DMS53 (cell line): ENCODE results near the gene MYO7A.

Source experiments
- DNase-seq: peaks from one replicate; lab custom pipeline; 2025; lab: John Stamatoyannopoulos, UW

The MYO7A gene

DNA sequence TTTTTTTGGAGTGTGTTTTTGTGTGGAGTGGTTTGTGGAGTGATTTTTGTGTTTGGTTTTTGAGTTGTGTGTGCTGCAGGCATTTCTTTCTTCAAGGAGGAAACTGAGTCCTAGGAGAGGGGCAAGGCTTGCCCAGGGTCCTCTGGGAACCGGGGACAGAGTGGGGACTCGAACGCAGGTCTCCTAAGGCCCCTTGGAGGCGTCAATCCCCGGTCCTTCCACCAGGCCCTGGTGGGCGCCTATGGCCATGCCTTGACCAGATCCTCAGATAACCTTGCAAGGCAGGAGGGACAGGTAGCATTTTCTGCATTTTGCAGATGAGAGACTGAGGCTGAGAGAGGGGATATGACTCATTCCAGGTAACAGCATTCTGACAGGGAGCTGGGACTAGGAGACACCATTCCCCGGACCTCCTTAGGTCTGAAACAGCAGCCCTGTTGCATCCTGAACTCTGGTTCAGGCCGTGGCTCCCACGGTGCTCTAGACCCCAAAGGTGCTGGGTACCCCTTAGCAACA, 39.1 kb downstream of the MYO7A start:
- DNase-seq, result no peak

DNA sequence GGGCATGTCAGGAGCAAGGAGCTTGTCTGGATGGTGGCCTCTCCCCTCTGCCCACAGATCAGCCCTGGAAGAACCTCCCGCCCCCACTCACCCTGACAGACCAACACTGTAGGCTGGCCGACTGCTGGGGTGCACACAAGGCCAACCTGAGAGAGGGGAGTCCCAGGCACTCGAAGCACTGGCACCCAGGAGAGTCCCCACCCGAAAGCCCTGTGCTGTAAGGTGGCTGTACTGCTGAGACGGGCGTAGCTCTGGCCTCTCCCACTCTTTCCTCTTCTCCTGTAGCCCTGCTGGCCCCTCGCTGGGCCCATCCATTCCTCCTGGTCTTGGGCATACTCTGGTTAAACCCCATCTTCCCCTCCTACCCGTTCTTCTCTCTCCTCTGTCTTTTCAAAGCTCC, 39.7 kb downstream of the MYO7A start:
- no peak for DNase-seq

DNA sequence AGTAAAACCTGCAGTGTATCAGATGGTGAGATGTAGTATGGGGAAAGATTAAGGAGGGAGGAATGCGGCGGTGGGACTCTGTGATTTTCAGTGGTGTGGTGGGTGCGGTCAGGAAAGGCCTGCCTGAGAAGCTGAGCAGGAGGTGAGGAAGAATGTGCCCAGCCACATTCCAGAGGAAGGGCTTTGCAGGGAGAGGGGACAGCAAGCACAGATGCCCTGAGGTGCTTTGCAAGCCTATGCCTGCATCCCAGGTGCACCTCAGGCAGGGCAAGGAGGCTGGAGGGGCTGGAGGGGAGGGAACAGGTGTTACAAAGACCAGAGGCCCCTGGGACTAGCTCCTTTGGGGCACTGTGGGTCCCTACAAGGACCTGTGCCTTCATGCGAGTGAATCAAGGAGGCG, 42.1 kb downstream of the MYO7A start:
- DNase-seq, result no peak

DNA sequence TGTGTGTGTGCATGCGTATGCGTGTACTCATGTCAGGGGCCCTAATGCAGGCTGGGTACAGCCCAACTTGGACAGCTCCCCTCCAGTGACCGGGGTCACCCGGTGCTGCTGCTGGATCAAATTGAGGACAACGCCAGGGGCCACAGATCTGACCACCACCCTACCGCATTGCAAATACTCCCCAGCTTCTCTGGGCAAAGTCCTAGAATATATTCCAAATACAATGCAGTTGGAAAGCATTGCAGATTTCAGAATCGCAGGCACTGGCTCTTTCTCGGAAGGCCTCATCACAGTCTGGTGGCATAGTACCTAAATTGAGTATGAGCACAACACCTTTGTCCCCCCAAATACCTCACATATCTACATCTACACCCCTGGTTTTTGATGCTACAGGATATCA, 43.2 kb downstream of the MYO7A start:
- DNase-seq, result no peak

DNA sequence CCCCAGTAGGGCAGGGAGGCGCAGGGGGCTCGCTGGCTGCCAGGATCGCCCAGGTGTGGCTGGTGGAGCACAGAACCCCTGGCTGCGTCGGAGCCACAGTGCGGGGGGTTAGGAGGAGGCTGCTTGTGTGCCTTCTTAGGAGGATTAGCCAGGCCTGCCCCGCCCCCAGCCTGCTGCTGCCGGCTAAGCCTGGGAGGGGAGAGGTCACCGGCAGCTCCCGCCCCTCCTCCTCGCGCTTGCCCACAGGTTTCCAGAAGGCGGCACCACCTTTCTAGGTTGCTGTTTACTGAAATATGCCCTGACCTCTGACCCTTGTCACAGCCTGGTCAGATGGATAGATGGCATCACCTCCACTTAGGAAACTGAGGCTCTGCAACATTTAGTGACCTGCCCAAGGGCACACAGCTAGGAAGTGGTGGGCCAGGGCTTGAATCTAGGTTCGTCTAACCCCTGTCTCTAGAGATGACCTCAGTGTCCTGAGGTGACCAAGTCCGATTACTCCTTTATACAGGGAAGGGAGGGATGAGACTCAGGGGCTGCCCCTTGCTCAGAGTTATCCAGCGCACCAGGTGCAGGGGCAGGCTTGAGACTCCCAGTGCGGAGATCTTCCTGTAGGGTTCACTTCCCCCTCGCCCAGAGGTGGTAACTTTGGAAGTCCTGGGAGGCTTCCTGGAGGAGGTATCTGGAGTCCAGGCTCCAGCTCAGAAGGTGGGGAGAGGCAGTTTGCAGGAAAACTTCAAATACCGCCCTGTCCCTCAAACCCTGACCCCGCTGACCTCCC, 44.0 kb downstream of the MYO7A start:
- no peak for DNase-seq

DNA sequence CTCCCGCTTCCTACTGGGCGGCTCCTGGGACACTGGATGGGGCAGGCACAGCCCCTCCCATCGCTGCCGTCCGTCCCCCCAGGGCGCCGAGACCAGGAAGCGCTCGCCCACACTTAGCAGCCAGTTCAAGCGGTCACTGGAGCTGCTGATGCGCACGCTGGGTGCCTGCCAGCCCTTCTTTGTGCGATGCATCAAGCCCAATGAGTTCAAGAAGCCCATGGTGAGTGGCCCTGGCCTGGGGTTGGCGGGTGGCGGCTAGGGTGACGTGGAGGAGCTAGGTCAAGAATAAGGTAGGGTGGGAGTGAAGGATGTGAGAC, 44.6 kb downstream of the MYO7A start:
- DNase-seq, result no peak

DNA sequence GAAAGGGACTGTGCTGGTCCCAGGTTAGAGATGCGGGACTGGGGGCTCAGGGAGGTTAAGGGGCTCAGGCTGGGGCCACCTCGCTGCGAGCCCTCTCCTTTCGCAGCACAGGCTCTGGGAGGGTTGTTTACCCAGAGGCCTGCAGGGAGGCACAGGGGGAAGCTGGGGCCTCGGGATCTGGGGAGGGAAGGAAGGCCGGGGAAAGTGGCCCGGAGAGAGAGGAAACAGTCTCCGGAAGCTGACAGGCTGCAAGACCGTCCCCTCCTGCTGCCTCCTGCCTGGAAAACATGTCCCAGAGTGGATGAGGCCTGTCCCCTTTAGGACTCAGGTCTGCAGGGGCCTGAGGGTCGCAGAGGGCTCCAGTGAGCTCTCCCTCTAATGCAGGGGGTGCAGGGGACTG, 45.4 kb downstream of the MYO7A start:
- no peak for DNase-seq

DNA sequence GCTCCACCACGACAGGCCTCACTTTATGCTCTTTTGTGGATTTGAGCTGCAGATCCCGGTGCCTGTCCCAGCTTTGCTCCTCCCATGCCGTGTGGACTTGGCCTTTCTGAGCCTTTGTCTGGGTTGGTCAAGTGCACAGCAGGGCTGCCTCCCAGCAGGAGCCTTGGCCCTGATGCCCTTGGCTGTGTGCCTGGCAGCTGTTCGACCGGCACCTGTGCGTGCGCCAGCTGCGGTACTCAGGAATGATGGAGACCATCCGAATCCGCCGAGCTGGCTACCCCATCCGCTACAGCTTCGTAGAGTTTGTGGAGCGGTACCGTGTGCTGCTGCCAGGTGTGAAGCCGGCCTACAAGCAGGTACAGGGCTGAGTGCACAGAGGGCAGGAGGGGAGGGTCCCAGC, 46.5 kb downstream of the MYO7A start:
- peak; percentile 43 for DNase-seq

DNA sequence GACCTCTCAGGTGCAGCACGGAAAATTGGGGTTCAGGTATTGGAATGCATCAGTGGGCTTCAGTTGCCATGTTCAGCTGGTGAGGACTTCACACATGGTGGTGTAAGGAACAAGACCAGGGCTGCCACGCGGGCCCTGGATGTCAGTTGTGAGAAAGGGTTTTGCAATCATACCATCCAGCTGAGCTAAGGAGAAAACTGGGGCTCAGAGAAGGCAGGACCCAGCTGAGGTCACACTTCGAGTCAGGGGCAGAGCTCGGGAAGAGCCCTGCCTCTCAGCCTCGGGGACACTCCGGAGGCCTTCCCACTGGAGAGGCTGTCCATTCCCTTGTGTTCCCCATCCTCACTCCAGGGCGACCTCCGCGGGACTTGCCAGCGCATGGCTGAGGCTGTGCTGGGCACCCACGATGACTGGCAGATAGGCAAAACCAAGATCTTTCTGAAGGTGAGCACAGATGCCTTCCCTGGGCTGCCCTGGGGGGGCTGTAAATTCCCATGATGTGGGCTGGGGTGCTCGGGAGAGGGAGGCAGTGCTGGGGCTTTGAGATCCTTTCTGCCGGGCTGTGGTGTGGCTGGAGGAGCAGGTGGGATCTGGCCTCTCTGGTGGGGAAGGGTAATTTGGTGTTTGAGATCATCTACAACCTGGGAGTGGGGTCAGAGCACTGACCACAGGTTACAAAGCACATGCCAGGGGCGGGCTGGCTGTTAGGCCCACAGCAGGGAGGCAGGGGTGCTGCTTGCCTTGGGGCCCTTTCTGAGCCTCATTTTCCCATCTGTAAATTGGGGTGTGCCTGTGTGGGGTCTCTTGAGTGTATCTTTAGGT, 47.2 kb downstream of the MYO7A start:
- DNase-seq, result no peak

DNA sequence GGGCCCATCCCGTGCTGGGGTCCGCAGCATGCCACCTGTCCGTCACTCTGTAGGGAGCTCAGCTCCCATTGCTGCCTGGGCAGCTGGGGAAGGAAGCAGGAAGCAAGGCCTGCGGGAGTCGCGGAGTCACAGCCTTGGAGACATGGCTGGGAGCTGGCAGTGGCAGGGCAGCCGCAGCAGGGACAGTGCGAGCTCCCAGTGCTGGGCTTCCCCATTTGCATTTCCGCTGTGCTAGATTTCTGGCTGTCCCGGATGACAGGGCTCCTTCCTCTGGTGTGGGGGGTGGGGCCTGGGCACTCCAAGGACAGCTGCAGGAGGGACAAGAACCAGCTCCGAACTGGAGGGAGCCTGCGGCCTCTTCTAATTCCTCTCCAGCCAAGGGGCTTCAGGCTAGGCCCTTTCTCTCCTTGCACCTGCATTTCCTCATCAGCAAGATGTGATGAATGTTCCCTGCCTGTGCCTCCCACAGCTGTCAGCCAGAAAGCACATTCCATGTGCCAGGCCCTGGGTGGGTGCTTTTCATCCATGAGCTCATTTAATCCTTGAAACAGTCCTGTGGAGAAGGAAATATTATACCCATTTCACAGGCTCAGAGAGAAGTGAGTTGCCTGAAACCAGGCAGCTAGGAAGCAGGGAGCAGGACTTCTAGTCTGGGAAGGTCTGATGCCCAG, 48.0 kb downstream of the MYO7A start:
- DNase-seq, result no peak

DNA sequence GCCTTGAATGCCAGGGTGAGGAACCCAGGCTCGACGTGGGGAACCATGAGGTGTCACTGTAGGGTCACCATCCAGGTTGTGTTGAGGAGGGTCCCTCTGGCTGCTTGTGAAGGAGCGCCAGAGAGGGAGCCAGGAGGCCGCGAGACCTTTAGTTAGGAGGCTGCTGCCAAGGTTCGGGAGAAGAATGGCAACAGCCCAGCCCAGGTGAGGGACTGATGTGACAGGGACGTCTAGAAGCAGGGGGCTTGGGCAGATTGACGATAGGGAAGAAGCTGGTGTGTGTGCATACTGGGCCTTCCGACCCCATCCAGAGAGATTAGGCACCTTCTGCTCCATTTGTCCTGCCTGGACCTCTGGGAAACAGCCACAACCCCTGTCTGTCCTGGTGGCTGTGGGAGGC, 49.0 kb downstream of the MYO7A start:
- DNase-seq, result no peak

DNA sequence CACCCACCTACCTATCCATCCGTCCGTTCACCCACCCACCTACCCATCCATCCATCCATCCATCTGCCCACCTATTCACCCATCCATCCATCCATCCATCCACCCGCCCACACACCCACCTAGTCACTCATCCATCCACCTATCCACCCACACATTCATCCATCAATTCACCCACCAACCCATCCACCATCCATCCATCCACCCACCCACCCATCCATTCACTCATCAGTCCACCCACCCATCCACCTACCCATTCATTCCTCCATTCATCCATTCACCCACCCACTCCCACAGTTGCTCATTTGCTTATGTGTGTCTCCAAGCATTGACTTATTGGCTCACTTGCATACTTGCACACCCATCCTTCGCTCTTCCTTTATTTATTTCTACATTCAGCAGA, 50.1 kb downstream of the MYO7A start:
- no peak for DNase-seq

DNA sequence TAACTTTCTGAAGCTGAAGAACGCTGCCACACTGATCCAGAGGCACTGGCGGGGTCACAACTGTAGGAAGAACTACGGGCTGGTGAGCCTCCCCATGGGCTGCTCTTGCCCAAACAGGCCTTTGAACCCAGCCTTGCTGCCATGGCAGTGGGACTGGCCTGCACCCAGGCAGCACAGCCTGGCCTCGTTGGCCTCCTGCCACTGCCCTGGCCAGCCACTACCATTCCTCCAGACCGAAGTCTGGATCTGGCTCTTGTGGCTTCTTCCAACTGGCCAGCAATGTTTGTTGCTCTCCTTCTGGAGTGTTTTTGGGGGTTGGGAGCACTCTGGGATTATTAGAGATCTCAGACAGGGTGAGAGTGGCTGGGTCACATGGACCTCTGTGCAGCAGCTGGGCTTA, 51.0 kb downstream of the MYO7A start:
- DNase-seq, result no peak

DNA sequence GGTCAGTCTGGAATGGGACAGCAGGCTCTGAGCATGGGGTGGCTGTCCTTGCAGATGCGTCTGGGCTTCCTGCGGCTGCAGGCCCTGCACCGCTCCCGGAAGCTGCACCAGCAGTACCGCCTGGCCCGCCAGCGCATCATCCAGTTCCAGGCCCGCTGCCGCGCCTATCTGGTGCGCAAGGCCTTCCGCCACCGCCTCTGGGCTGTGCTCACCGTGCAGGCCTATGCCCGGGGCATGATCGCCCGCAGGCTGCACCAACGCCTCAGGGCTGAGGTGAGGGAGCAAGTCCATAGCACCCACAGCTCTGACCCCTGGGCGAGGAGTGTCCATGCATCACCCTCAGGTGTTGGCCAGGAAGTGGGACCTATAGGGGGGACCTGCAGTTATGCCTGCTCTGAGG, 51.6 kb downstream of the MYO7A start:
- no peak for DNase-seq

DNA sequence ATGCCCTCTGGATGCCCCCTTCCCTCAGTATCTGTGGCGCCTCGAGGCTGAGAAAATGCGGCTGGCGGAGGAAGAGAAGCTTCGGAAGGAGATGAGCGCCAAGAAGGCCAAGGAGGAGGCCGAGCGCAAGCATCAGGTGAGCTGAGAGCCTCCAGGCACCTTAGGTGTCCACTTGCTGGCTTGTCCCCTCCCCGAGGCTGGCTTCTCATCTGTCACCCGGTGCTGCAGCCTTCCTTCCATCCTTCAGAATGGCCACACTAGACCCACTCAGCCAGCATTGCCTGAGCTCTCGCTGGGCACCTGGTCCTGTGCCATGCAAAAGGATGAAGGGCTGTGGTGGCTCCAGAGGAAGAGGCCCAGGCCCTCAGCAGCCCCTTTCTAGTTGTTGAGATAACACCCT, 52.3 kb downstream of the MYO7A start:
- no peak for DNase-seq

DNA sequence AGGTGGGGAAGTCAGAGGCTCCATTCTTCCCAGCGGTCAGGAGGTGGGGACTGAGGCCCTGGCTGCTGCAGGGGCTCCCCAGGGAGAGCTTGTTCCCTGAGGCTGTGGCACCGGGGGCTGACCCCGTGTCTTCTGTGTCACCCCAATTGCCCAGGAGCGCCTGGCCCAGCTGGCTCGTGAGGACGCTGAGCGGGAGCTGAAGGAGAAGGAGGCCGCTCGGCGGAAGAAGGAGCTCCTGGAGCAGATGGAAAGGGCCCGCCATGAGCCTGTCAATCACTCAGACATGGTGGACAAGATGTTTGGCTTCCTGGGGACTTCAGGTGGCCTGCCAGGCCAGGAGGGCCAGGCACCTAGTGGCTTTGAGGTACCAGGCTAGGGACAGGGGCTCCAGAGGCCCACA, 53.2 kb downstream of the MYO7A start:
- no peak for DNase-seq

DNA sequence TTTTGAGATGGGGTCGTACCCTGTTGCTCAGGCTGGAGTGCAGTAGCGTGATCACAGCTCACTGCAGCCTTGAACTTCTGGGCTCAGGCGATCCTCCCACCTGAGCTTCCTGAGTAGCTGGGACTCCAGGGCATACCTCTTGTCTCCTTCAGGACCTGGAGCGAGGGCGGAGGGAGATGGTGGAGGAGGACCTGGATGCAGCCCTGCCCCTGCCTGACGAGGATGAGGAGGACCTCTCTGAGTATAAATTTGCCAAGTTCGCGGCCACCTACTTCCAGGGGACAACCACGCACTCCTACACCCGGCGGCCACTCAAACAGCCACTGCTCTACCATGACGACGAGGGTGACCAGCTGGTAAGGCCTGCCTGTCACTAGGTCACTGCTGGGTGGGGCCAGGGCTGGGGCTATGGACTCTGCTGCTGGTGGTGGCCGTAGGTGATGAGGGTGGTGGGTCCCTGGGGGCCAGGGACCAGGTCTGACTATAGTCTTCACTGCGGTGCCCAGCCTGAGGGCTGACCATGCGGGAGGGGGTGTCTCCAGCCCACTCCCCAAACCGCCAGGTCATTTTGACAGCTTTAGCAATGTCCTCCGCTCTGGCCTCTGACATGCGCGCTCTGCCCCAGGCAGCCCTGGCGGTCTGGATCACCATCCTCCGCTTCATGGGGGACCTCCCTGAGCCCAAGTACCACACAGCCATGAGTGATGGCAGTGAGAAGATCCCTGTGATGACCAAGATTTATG, 53.9 kb downstream of the MYO7A start:
- no peak for DNase-seq

DNA sequence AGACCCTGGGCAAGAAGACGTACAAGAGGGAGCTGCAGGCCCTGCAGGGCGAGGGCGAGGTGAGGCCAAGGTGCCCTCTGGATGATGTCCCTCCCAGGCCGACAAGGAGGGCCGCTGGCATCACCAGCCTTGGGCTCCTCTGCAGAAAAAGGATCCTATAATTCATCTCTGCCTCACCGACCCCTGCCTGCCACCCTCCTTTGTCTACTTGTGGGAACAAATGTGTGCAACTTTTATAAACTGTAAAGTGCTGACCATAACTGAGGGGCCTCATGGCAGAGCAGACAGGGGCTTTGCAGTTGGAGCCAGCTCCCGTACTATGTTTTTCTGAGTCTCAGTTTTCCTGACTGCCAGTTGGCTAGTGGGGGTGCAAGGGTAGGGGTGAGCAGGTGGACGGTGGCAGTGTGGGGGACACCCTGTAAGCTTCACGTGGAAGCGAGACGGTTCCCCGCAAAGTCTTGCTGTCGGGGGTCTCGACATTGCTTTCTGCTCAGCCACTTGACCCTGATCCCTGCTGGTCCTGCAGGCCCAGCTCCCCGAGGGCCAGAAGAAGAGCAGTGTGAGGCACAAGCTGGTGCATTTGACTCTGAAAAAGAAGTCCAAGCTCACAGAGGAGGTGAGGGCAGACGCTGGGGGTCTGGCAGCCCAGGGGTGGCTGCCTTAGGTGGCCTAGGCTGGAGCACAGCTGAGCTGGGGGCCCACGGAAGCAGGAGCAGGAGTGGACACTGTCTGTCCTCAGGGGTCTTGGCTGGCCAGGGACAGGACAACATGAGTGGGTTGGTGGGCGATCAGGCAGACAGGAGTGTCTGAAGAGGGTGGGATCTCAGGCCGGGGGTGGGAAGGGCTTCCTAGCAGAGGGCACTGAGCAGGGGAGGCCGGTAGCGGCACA, 54.7 kb downstream of the MYO7A start:
- no peak for DNase-seq

DNA sequence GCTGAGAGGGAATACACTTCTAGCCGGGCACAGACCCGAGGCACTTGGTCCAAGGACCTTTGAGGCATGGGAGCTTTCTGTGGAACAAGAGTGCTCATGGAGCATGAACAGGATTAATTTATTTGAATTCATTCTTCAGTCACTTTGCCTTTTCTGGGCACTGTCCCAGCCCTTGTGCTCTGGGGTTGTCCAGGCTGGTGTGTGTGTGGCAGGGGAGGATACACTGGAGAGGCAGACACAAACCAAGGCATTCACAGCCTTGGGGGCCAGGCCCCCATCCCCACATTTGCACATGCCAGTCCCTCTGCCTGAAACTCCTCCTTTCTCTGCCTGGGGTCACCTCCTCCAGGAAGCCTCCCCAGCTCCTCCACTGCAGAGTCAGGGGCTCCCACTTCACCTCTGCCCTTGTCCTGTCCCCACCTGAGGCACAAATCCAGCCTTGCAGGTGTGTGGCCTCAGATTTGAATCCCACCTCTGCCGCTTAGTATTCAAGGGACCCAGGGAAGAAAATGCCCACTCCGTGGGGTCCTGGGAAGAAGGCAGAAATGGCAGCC, 55.5 kb downstream of the MYO7A start:
- no peak for DNase-seq

DNA sequence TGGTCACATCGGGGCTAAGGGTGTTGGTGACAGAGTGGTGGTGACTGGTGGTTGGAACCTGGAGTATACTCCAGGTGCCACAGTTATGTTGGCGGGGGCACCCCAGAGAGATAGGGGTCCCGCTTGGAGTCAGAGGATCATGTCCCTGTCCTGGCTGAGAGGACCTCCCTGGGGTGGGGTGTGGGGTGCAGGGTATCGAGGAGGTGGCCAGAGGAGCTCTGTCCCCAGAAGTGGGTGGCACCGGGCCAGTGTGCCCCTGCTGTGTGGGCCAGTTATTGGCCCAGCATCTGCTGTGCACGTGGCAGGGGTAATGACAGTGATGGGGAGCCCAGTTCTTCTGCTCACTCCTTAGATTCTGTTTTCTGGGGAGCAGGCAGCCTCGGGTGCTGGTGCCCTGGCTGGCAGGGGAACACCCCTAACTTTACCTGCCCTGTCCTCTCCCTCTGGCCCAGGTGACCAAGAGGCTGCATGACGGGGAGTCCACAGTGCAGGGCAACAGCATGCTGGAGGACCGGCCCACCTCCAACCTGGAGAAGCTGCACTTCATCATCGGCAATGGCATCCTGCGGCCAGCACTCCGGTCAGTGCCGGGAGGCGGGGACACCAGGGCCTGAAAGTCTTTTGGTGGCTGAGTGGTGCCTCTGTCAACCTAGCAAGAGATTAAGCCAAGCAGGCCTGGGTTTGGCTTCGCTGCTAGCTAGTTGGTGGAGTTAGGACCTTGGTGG, 56.3 kb downstream of the MYO7A start:
- no peak for DNase-seq
